ENCODE measurements around the gene PCARE. TPM values are rescaled to one million over a fixed set of nuclear protein-coding genes. Genes with fewer than 3 reads are reported as not detected.

PCARE gene
- total RNA-seq, 4 donors from 2014 or later, result not detected

DNA sequence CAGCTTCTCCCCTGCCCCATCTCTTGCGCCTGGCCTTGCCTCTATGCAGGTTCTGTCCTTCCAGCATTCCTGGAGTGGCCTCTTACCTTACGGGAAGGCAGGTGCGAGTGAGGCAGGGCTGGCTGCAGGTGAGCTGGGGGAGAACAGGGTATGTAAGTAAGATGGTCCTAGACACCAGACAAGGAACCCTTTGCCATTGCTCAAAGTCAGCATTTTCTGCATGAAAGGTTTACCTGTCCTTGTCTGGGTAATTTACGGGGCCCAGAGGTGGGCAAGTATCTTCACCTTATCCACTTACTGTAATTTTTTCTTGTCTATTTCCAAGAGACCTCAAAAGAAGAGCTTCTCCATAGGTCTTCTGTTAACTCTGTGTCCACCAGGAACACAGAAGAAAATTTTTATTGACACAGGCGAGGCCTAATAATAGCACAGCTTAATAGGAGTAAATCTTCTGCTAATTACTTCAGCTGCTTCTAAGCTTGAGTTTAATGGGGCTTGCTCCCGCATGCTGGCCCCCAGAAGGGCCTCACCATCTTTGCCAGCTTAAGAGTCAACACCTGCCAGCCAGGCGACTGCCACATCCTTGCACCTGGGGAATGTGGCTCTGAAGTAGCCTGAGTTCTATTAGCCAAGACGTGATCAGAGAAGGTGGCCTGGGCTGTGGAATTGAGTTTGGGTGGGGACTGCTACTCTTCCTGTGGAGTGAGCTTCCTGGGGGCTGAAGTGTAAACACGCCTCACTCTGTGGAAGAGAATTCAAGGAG lies 27.1 kb downstream of the PCARE start:
- no peaks in the 10 kb centered on the region for H3K36me3 ChIP-seq
- H3K4me1 ChIP-seq, result no peaks in the 10 kb centered on the region
- DNase-seq, result no peak
- TF ChIP-seq, protein P1, sequence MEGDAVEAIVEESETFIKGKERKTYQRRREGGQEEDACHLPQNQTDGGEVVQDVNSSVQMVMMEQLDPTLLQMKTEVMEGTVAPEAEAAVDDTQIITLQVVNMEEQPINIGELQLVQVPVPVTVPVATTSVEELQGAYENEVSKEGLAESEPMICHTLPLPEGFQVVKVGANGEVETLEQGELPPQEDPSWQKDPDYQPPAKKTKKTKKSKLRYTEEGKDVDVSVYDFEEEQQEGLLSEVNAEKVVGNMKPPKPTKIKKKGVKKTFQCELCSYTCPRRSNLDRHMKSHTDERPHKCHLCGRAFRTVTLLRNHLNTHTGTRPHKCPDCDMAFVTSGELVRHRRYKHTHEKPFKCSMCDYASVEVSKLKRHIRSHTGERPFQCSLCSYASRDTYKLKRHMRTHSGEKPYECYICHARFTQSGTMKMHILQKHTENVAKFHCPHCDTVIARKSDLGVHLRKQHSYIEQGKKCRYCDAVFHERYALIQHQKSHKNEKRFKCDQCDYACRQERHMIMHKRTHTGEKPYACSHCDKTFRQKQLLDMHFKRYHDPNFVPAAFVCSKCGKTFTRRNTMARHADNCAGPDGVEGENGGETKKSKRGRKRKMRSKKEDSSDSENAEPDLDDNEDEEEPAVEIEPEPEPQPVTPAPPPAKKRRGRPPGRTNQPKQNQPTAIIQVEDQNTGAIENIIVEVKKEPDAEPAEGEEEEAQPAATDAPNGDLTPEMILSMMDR (IDR thresholded peaks at IDR 0.05), result no peak
- TF ChIP-seq POLR2A (IDR thresholded peaks at IDR 0.05), result no peak
- no peaks in the 10 kb centered on the region for H3K27me3 ChIP-seq
- H3K27ac ChIP-seq, result no peak overlapping the region
- H3K9me3 ChIP-seq, result no peaks in the 10 kb centered on the region
- no peak overlapping the region for H3K4me3 ChIP-seq

DNA sequence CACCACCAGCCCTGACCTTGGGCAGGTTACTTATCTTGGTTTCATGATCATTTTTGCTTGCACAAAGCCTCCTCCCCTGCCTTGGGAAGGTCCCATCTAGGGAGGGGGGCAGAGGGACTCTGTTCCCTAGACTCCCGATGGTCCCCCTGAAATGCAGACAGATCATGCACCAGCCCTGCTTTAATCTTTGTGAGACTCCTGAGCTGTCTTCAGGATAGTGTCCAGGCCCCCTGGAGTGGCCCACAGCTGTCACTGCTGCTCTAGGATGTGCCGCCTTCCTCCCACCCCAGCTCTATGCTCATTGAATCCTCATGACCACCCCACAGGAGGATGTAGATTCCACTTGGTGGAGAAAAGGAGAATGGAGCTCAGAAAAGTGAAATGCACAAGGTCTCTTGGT lies 28.0 kb downstream of the PCARE start:
- DNase-seq, result no peak
- no peaks in the 10 kb centered on the region for H3K36me3 ChIP-seq

DNA sequence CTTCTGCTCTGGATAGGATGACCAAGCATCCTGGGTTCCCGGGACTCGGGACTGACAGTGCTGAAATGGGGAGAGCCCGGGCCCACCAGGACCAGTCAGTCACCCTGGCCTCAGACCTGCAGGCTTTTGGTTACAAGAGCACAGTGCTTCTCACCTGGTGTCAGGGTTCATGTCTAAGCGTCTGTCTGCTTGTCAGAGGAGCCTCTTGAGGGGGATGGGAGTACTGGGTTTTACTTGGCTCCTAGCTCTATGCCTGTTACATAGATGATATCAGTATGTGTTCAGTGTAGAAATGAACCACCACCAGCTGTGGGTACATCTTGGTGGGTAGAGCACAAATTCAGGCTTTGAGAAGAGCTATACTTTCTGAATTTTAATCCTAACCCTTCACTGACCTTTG lies 29.9 kb downstream of the PCARE start:
- no peaks in the 10 kb centered on the region for H3K9me3 ChIP-seq
- no peaks in the 10 kb centered on the region for H3K4me1 ChIP-seq
- no peak overlapping the region for H3K4me3 ChIP-seq
- TF ChIP-seq, protein P1 (IDR thresholded peaks at IDR 0.05), result no peak
- TF ChIP-seq POLR2A (IDR thresholded peaks at IDR 0.05), result no peak
- no peak for DNase-seq
- H3K27ac ChIP-seq, result no peak overlapping the region
- H3K27me3 ChIP-seq, result no peaks in the 10 kb centered on the region
- no peaks in the 10 kb centered on the region for H3K36me3 ChIP-seq

More for the DNA sequence above, 28.0 kb downstream of the PCARE start:
- no peak overlapping the region for H3K27ac ChIP-seq
- H3K9me3 ChIP-seq, result no peaks in the 10 kb centered on the region
- TF ChIP-seq POLR2A (IDR thresholded peaks at IDR 0.05), result no peak
- TF ChIP-seq, protein P1 (IDR thresholded peaks at IDR 0.05), result no peak
- H3K27me3 ChIP-seq, result no peaks in the 10 kb centered on the region
- H3K4me1 ChIP-seq, result no peaks in the 10 kb centered on the region
- no peak overlapping the region for H3K4me3 ChIP-seq

DNA sequence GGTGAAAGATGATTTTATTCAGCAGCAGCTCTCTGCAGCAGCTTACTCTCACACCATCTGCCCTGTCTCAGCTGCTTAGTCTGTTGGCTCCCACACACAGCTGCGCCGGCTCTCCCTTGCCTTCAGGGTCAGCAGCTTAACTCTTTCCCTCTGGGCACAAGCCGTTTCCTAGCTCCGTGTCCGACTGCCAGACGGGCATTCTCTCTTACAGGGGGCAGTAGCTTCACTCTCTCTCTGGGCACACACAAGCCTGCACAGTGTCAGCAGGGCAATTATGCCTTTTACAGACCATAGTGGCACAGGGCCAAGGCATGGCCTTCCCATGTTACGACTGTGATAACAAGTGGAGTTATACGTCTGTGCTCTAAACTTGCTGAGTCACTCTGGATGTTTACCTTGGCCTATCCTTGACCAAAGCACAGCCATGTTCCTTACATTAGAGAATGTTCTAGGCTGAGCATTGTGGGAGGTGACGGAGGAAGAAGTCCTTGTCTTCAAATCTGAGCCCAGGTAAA lies 31.7 kb downstream of the PCARE start:
- Histone ChIP-seq H3K9me3 (no peaks in the 10 kb centered on the region), H3K27ac (no peak overlapping the region), H3K27me3 (no peaks in the 10 kb centered on the region), H3K36me3 (no peaks in the 10 kb centered on the region), H3K4me1 (no peaks in the 10 kb centered on the region), H3K4me3 (no peak overlapping the region)
- no peak for TF ChIP-seq POLR2A (IDR thresholded peaks at IDR 0.05)
- TF ChIP-seq, protein P1 (IDR thresholded peaks at IDR 0.05), result no peak
- DNase-seq, result no peak

DNA sequence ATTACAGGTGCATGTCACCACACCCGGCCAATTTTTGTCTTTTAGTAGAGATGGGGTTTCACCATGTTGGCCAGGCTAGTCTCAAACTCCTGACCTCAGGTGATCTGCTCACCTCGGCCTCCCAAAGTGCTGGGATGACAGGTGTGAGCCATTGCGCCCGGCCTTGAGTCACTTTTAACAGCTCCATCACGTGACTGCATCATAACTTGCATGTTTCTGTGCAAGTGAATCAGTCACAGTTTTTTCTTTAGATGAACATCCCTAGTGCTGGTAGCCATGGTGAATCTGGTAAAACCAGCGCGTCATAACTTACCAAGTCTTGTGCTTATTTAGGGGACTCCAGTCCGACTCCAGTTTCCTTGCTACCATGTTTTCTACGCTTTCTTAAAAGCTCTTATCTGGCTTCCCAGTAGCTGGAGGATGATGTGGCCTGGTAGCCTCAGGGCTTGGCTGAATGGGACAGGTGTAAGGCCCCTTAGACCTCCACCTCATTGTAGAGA lies 33.1 kb downstream of the PCARE start:
- Histone ChIP-seq H3K36me3 (no peaks in the 10 kb centered on the region), H3K4me1 (no peaks in the 10 kb centered on the region), H3K9me3 (no peaks in the 10 kb centered on the region), H3K27me3 (no peaks in the 10 kb centered on the region), H3K4me3 (no peak overlapping the region), H3K27ac (no peak overlapping the region)
- TF ChIP-seq, protein P1 (IDR thresholded peaks at IDR 0.05), result no peak
- TF ChIP-seq POLR2A (IDR thresholded peaks at IDR 0.05), result no peak
- DNase-seq, result no peak
